Transverse colon (tissue), 4 donors: ENCODE measurements around the gene NDEL1. TPM values are rescaled to one million over a fixed set of nuclear protein-coding genes. Genes with fewer than 3 reads are reported as not detected.

ENCODE experiments used
- DNase-seq: peaks from one replicate; pipeline ENCODE4 v3.0.0-alpha.2; 2019
- H3K27ac ChIP-seq, 4 donors: fragments of 200-600 bp; sonication (generic); 2 replicates each; pipeline ENCODE4 v1.5.1; 2016 to 2018; ENCODE audit warnings: inconsistent platforms in 4 of 4
- H3K27me3 ChIP-seq: fragments of 200-600 bp; sonication (generic); 2 replicates; pipeline ENCODE4 v1.5.1; 2017; ENCODE audit warnings: inconsistent platforms
- H3K36me3 ChIP-seq, 4 donors: fragments of 200-600 bp; sonication (generic); 2 replicates each; pipeline ENCODE4 v1.5.1; 2017 to 2019; ENCODE audit warnings: inconsistent platforms in 4 of 4
- H3K4me1 ChIP-seq, 4 donors: fragments of 200-600 bp; sonication (generic); 2 replicates each; pipeline ENCODE4 v1.5.1; 2017 to 2020; ENCODE audit warnings: inconsistent platforms in 4 of 4
- H3K4me3 ChIP-seq, 4 donors: fragments of 200-600 bp; sonication (generic); 1 replicate in 1 of 4; 2 replicates in 3 of 4; pipeline versions ENCODE4 v1.5.1 to v1.6.1; 2017 to 2019; ENCODE audit warnings: inconsistent platforms in 4 of 4
- H3K9me3 ChIP-seq, 2 donors: fragments of 200-600 bp; sonication (generic); 2 replicates each; pipeline ENCODE4 v1.5.1; 2017 to 2019; ENCODE audit warnings: inconsistent platforms in 2 of 2
- EP300 ChIP-seq: sonication (generic); formaldehyde crosslinking; IDR thresholded peaks from one replicate; pipeline ENCODE4 v1.6.1; 2017; ENCODE audit warnings: antibody characterized with exemption, low read depth
- POLR2A ChIP-seq: fragments of 450-650 bp; IDR thresholded peaks from one replicate; pipeline ENCODE4 v1.6.1; 2016; ENCODE audit warnings: antibody characterized with exemption, mild to moderate bottlenecking, moderate library complexity
- POLR2AphosphoS5 ChIP-seq, 3 donors: sonication (generic); formaldehyde crosslinking; IDR thresholded peaks; one replicate each; pipeline ENCODE4 v1.6.1; 2016; ENCODE audit warnings: antibody characterized with exemption in 3 of 3
- WGBS, 2 donors: methylation state at CpG; one replicate each; pipeline ENCODE4 v1.1.5; 2018; ENCODE audit warnings: low coverage in 1 of 2; 5-methylcytosine and 5-hydroxymethylcytosine counted together
- in situ Hi-C, 4 donors: fragments of 200-750 bp; cut with MboI; loops; one replicate each; pipeline versions ENCODE4 v1.15.0 to v1.15.1; 2017; ENCODE audit warnings: low sequenced_read_pairs in 3 of 4, low pct_ligation_motif_present in 1 of 4, low pct_unique_long_range_greater_than_20kb in 1 of 4
- intact Hi-C: fragments of 100-400 bp; cut with DNase I; formaldehyde crosslinking; loops from one replicate; pipeline ENCODE4 v1.15.1; 2023; ENCODE audit warnings: low total_unique reads
- total RNA-seq, 4 donors: library from RNA; depleted of rRNA; stranded (reverse); fragments of >200 nt; gene quantifications; one replicate each; pipeline ENCODE4 v1.1.0, GENCODE V29; 2016
- TF ChIP-seq, protein P1 (sequence below), 5 experiments: fragments of 200-600 bp in 3 of 5; fragments of 450-650 bp in 2 of 5; sonication (generic) in 3 of 5; IDR thresholded peaks; 1 replicate in 2 of 5; 2 replicates in 3 of 5; pipeline ENCODE4 v1.5.1; 2016 to 2017; ENCODE audit warnings: antibody characterized with exemption in 5 of 5, inconsistent platforms in 3 of 5, mild to moderate bottlenecking in 2 of 5, moderate library complexity in 1 of 5

Gene NDEL1
- total RNA-seq, 4 donors from 2014 or later: 28.3 to 82.4 (median 77.2) TPM

DNA sequence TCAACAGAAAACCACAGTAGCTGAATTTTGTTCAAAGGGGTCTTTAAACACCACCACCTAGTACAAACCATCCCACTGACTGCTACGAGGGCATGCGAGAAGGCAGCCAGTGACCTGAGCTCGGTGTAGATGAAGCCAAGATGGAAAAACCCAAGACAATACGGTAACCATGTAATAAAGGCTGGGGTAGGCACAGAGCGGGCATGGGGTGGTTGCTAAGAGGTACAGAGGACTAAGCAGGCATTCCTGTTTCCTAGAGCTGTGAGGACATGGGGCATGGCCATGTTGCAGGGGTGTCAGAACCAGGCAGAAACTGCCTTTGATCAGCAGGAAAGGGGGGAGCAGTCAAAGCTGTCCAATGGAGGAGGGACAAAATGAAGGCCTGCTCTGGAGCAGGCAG, 52.1 kb downstream of the NDEL1 start:
- 97% methylated on average over 5 of the region's 5 CpGs; no CpG with 5 or more reads in 1 of the 2 donors for WGBS, 2 donors
- Histone ChIP-seq H3K27ac (no peak overlapping the region), H3K27me3 (no peaks in the 10 kb centered on the region), H3K9me3 (no peaks in the 10 kb centered on the region), H3K36me3 (peaks cover 0 to 10% (median 4%) of the 10 kb centered on the region in 4 donors), H3K4me3 (no peak overlapping the region), H3K4me1 (no peaks in the 10 kb centered on the region)
- in situ Hi-C loops (no loop called here), intact Hi-C loops (no loop called here)
- DNase-seq: no peak
- TF ChIP-seq POLR2A: no peak
- no peak for TF ChIP-seq EP300
- TF ChIP-seq POLR2AphosphoS5 (IDR thresholded peaks at IDR 0.05): no peak
- TF ChIP-seq, protein P1, sequence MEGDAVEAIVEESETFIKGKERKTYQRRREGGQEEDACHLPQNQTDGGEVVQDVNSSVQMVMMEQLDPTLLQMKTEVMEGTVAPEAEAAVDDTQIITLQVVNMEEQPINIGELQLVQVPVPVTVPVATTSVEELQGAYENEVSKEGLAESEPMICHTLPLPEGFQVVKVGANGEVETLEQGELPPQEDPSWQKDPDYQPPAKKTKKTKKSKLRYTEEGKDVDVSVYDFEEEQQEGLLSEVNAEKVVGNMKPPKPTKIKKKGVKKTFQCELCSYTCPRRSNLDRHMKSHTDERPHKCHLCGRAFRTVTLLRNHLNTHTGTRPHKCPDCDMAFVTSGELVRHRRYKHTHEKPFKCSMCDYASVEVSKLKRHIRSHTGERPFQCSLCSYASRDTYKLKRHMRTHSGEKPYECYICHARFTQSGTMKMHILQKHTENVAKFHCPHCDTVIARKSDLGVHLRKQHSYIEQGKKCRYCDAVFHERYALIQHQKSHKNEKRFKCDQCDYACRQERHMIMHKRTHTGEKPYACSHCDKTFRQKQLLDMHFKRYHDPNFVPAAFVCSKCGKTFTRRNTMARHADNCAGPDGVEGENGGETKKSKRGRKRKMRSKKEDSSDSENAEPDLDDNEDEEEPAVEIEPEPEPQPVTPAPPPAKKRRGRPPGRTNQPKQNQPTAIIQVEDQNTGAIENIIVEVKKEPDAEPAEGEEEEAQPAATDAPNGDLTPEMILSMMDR (IDR thresholded peaks at IDR 0.05): no peak

DNA sequence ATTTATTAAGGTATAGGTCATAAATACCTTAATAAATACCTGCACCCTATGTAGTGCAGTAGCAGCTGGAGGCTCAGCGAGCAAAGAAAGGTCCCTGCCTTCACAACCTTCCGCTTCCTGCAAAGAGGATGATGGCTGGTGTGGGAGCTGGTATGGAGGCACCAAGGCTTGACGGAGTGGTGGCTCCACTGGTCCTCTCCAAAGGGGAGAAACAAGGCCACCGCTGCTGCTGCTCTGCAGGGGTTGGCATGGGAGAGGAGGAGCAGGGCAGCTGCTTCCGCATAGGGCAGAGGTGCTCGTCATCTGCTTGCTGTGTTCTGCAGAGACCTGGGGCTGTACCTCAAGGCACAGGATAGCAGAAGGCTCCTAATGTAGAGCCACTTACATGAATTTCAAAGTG, 52.8 kb downstream of the NDEL1 start:
- Histone ChIP-seq H3K27ac (no peak overlapping the region), H3K36me3 (peaks cover 0 to 6% (median 2%) of the 10 kb centered on the region in 4 donors), H3K27me3 (no peaks in the 10 kb centered on the region), H3K4me1 (no peaks in the 10 kb centered on the region), H3K4me3 (no peak overlapping the region), H3K9me3 (no peaks in the 10 kb centered on the region)
- intact Hi-C loops: no loop called here
- in situ Hi-C loops: no loop called here
- TF ChIP-seq EP300 (no peak), POLR2AphosphoS5 (IDR thresholded peaks at IDR 0.05) (no peak), POLR2A (no peak)
- TF ChIP-seq, protein P1 (IDR thresholded peaks at IDR 0.05): no peak
- DNase-seq: no peak
- WGBS, 2 donors: 80 to 93% methylated on average over 1 to 6 of the region's 6 CpGs

DNA sequence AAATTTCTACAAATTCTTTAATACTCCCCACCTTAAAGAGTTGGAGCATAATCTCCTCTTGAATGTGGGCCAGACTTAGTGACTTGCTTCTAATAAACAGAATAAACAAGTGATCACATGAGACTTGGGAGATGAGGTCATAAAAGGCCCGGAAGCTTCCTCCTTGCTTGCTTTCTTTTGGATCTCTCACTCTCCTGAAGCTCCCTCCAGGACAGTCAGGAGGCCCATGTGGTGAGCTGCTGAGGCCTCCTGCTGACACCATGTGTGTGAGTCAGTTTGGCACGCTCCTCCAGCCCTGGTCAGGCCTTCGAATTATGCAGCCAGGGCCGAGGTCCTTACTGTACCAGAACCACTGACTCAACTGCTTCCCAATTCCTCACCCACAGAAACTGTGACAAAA, 53.2 kb downstream of the NDEL1 start:
- no peaks in the 10 kb centered on the region for H3K9me3 ChIP-seq
- in situ Hi-C loops (no loop called here), intact Hi-C loops (no loop called here)
- TF ChIP-seq POLR2AphosphoS5 (IDR thresholded peaks at IDR 0.05) (no peak), POLR2A (no peak), EP300 (no peak)
- TF ChIP-seq, protein P1 (IDR thresholded peaks at IDR 0.05): no peak
- no peak overlapping the region for H3K4me3 ChIP-seq
- H3K27me3 ChIP-seq: no peaks in the 10 kb centered on the region
- H3K36me3 ChIP-seq: peaks cover 0 to 2% (median 0%) of the 10 kb centered on the region in 4 donors
- H3K4me1 ChIP-seq: no peaks in the 10 kb centered on the region
- DNase-seq: no peak
- 80% methylated on average over 4 of the region's 4 CpGs; no CpG with 5 or more reads in 1 of the 2 donors for WGBS, 2 donors
- H3K27ac ChIP-seq: no peak overlapping the region

DNA sequence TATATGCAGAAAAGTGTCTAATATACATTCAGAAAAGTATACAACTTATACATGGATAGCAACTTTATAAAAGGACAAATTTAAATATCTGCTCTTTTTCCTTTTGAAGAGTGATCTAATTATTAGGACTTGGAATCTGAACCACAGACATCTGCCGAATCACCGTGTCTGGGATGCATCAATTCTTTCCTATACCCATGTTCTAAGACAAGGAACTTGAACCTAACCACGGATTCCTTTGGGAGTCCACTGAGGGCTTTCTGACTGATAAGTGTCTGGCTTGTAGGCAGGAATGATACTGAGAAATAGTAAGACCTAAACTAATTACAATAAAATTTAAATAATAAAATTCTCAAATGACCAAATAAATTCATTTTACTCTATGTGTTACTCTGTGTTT, 54.2 kb downstream of the NDEL1 start:
- TF ChIP-seq, protein P1 (IDR thresholded peaks at IDR 0.05): no peak
- no peak for TF ChIP-seq POLR2AphosphoS5 (IDR thresholded peaks at IDR 0.05)
- TF ChIP-seq EP300: no peak
- 84 to 93% methylated on average over 3 of the region's 3 CpGs for WGBS, 2 donors

More for the DNA sequence above, 54.2 kb downstream of the NDEL1 start:
- no peak overlapping the region for H3K4me3 ChIP-seq
- in situ Hi-C loops (no loop called here), intact Hi-C loops (no loop called here)
- no peaks in the 10 kb centered on the region for H3K27me3 ChIP-seq
- H3K9me3 ChIP-seq: no peaks in the 10 kb centered on the region
- no peak for DNase-seq
- H3K27ac ChIP-seq: no peak overlapping the region
- no peaks in the 10 kb centered on the region for H3K4me1 ChIP-seq
- peaks cover 0 to 2% (median 0%) of the 10 kb centered on the region in 4 donors for H3K36me3 ChIP-seq
